Activated CD4-positive, alpha-beta memory T cell treated with anti-CD3 and anti-CD28 coated beads for 36 hours (primary cell): Measurements from ENCODE around the gene DENND2A. TPM values are rescaled to one million over a fixed set of nuclear protein-coding genes. Genes with fewer than 3 reads are reported as not detected.
"Not testable (repeated sequence)": the region's sequence is repeated elsewhere in the genome, so short reads cannot be mapped to it uniquely, and the experiment has no call there.

Experiments
- CTCF ChIA-PET: fragments of 350-600 bp; sonication (Branson Sonifier 250); formaldehyde crosslinking; loops from one replicate; lab custom pipeline; 2021; ENCODE audit warnings: antibody characterized with exemption, inconsistent platforms; lab: Charles Lee
- POLR2A ChIA-PET: fragments of 350-600 bp; sonication (Branson Sonifier 250); formaldehyde crosslinking; loops from one replicate; lab custom pipeline; 2021; ENCODE audit warnings: antibody characterized with exemption; lab: Charles Lee
- DNase-seq: peaks from one replicate; pipeline ENCODE4 v3.0.0-alpha.2; 2020
- H3K27ac Mint-ChIP-seq: one replicate; pipeline ENCODE4 v1.8.0; 2021; ENCODE audit warnings: mixed read lengths
- H3K27me3 Mint-ChIP-seq: one replicate; pipeline ENCODE4 v1.8.0; 2021; ENCODE audit warnings: mixed read lengths
- H3K36me3 Mint-ChIP-seq: one replicate; pipeline ENCODE4 v1.8.0; 2021; ENCODE audit warnings: mixed read lengths
- H3K4me1 Mint-ChIP-seq: one replicate; pipeline ENCODE4 v1.8.0; 2021; ENCODE audit warnings: low read depth, mixed read lengths
- H3K4me3 Mint-ChIP-seq: one replicate; pipeline ENCODE4 v1.8.0; 2021; ENCODE audit warnings: mild to moderate bottlenecking, mixed read lengths
- H3K9me3 Mint-ChIP-seq: one replicate; pipeline ENCODE4 v1.8.0; 2021; ENCODE audit warnings: mixed read lengths
- intact Hi-C: fragments of 100-400 bp; cut with micrococcal nuclease; formaldehyde crosslinking; loops from one replicate; pipeline ENCODE4 v1.15.1; 2023
- total RNA-seq, 2 experiments: library from RNA; stranded (reverse); gene quantifications; one replicate each; pipeline ENCODE4 v1.2.3, GENCODE V29; 2021

DENND2A gene
- total RNA-seq, 2 experiments from 2014 or later, result not detected

DNA sequence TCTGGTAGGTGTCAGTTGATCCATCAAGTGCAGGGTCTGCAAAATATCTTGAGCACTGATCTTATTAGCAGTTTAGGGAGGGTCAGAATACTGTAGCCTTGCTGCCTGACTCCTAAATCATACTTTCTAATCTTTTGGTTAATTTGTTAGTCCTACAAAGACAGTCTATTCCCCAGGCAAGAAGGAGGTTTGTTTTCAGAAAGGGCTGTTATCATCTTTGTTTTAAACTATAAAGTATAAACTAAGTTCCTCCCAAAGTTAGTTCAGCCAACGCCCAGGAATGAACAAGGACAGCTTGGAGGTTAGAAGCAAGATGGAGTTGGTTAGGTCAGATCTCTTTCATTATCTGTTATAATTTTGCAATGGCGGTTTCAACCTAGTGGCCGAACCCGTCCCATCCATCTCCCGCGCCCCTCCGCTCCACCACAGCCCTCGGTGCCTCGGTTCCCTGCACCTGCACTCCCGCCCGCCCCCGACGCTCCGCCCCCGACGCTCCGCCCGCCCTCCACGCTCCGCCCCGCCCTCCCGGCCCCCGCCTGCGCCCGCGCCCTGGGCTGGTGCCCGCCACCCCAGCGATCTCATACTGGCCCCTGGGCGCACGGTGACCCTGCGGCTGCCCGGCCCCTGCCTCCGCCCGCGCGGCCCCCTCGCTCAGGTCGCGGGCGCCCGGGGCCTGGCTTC, 31.9 kb upstream of the DENND2A start, which contains the start of gene ADCK2:
TSS of gene ADCK2 (plus strand) at position 564 of the 681 bp plus-strand sequence. CDS start 386 bp downstream, outside the sequence.
- H3K27ac Mint-ChIP-seq, result peak within 1 kb of the TSS; percentile 71
- H3K4me3 Mint-ChIP-seq, result peak within 1 kb of the TSS; percentile 82
- peaks cover 33% of the 10 kb centered on the region for H3K4me1 Mint-ChIP-seq
- H3K9me3 Mint-ChIP-seq, result no peaks in the 10 kb centered on the region
- ChIA-PET CTCF (interaction anchor here (1.0 to 1.3 kb wide), 2 partner anchors 19 to 24 kb away, joined by 3 read pairs; partner anchors contain the start of gene NDUFB2), POLR2A (interaction anchor here (1.3 to 1.6 kb wide), 2 partner anchors 16 to 195 kb away, joined by 3 to 7 read pairs; no protein-coding TSS in a partner anchor)
- H3K27me3 Mint-ChIP-seq, result no peaks in the 10 kb centered on the region
- DNase-seq, result peak; percentile 77
- intact Hi-C loops, result loop anchor here (1.0 kb wide), 3 partner anchors 16 to 342 kb away; partner anchors contain the start of genes MRPS33 and NDUFB2
- peaks cover 11% of the 10 kb centered on the region for H3K36me3 Mint-ChIP-seq

DNA sequence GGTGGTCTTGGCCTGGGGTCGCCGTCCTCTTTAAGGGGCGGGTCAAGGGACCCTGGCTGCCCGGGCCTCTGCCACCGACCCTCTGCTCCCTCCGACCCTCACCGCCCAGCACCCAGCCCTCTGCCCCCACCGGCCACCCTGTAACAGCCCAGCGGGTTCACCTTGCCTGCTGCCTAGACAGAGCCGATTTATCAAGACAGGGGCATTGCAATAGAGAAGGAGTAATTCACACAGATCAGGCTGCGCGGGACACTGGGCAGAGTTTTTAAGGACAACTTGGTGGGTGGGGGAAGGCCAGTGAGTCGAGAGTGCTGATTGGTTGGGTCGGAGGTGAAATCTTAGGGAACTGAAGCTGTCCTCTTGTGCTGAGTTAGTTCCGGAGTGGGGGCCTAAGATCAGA, 31.4 kb upstream of the DENND2A start:
- H3K4me3 Mint-ChIP-seq, result peak overlapping the region; percentile 71
- H3K27ac Mint-ChIP-seq, result peak overlapping the region; percentile 71
- ChIA-PET CTCF (no interaction called here), POLR2A (no interaction called here)
- no peaks in the 10 kb centered on the region for H3K9me3 Mint-ChIP-seq
- peaks cover 9% of the 10 kb centered on the region for H3K36me3 Mint-ChIP-seq
- peaks cover 33% of the 10 kb centered on the region for H3K4me1 Mint-ChIP-seq
- intact Hi-C loops, result loop anchor here (1.0 kb wide), 1 partner anchor 16 kb away; no protein-coding TSS in a partner anchor
- no peaks in the 10 kb centered on the region for H3K27me3 Mint-ChIP-seq
- DNase-seq, result no peak

DNA sequence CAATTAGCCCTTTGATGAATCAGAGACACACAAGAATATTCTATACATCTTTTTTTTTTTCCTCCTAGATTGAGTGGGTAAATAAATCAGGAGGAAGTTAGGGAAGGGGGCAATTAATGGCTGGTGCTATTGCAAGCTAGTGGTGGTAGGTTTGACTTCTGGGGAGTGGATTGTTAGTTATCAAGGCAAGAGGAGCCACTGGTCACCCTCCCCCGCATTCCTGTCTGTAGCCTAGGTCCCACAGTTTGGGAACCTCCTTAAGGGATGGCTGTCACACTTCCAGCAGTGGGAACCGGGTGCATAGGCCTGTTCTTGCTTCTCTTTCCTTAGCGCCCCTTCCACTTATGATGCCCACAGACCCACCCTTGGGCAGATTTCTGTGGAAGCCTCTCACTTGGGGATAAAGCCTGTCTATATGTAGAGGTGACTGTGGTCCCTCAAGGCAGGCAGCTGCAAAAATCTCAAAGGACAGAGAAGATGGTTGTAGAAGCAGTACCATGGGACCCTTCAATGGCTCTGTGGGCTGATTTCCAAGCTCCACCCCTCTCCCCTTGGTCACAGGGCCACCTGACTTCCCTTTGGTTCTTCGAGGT, 29.8 kb upstream of the DENND2A start:
- Mint-ChIP-seq H3K4me1 (peaks cover 27% of the 10 kb centered on the region), H3K9me3 (no peaks in the 10 kb centered on the region), H3K27ac (no peak overlapping the region), H3K36me3 (peaks cover 6% of the 10 kb centered on the region), H3K27me3 (no peaks in the 10 kb centered on the region), H3K4me3 (no peak overlapping the region)
- ChIA-PET POLR2A (no interaction called here), CTCF (no interaction called here)
- DNase-seq, result no peak
- intact Hi-C loops, result no loop called here

DNA sequence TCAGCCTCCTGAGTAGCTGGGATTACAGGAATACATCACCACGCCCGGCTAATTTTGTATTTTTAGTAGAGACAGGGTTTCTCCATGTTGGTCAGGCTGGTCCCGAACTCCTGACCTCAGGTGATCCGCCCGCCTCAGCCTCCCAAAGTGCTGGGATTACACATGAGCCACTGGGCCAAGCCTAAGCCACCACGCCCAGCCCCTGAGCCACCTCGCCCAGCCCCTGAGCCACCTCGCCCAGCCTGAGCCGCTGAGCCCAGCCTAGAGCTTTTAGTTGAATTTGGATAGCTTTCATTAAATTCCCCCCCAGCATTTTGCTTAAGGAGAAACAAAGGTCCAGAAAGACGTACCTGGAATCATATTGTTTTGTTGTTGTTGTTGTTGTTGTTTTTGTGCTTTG, 29.2 kb upstream of the DENND2A start:
- H3K4me1 Mint-ChIP-seq, result peaks cover 21% of the 10 kb centered on the region
- DNase-seq, H3K4me3 Mint-ChIP-seq, H3K36me3 Mint-ChIP-seq, intact Hi-C loops, H3K27me3 Mint-ChIP-seq, POLR2A ChIA-PET, H3K9me3 Mint-ChIP-seq, H3K27ac Mint-ChIP-seq: not testable (repeated sequence)
- CTCF ChIA-PET, result interaction anchor here (1.4 kb wide), 1 partner anchor 17 kb away, joined by 3 read pairs; no protein-coding TSS in a partner anchor

DNA sequence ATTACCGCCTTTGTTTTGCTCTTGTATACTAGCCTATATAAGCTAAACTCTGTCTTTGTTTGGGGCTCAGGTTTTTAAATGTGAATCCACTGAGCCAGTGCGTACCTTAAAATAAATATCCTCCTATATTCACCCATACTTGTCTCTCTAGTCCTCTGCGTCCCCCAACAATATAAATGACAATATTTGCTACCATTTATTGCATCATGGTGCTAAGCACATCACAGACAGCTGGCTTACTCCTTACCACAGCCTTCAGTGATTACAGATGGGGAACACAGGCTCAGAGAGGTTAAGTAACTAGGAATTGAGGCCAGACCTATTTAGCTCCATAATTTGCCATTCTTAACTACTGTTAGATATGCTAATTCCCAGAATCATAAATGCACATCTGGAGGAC, 28.7 kb upstream of the DENND2A start:
- ChIA-PET CTCF (interaction anchor here (1.4 to 1.6 kb wide), 2 partner anchors 16 to 152 kb away, joined by 3 to 4 read pairs; no protein-coding TSS in a partner anchor), POLR2A (no interaction called here)
- Mint-ChIP-seq H3K27me3 (no peaks in the 10 kb centered on the region), H3K9me3 (no peaks in the 10 kb centered on the region), H3K27ac (no peak overlapping the region), H3K36me3 (no peaks in the 10 kb centered on the region), H3K4me3 (no peak overlapping the region), H3K4me1 (peaks cover 16% of the 10 kb centered on the region)
- no peak for DNase-seq
- intact Hi-C loops, result no loop called here

DNA sequence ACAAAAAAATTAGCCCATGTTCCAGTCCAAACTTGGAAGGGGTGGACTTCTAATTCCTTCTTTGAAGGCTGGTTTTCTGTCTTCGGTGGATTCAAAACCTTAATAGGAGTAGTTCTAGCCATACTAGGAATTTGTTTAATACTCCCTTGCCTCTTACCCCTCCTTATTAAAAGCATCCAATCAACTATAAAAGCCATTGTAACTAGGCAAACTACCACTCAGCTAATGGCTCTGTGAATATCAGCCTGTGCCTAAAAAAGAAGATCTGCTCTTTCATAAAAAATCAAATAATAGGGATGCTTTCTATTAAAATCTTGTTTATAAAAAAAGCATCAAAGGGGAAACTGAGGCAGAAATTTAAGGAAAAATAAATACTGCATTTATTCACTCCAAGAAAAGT, 28.0 kb upstream of the DENND2A start:
- POLR2A ChIA-PET, result interaction anchor here (0.6 kb wide), 1 partner anchor 304 kb away, joined by 3 read pairs; no protein-coding TSS in a partner anchor
- H3K4me3 Mint-ChIP-seq, result no peak overlapping the region
- H3K4me1 Mint-ChIP-seq, result peaks cover 9% of the 10 kb centered on the region
- CTCF ChIA-PET, result interaction anchor here (1.4 to 1.6 kb wide), 2 partner anchors 15 to 151 kb away, joined by 3 to 4 read pairs; no protein-coding TSS in a partner anchor
- no peaks in the 10 kb centered on the region for H3K36me3 Mint-ChIP-seq
- H3K27me3 Mint-ChIP-seq, result no peaks in the 10 kb centered on the region
- H3K27ac Mint-ChIP-seq, result no peak overlapping the region
- H3K9me3 Mint-ChIP-seq, result no peaks in the 10 kb centered on the region
- no peak for DNase-seq
- intact Hi-C loops, result no loop called here

DNA sequence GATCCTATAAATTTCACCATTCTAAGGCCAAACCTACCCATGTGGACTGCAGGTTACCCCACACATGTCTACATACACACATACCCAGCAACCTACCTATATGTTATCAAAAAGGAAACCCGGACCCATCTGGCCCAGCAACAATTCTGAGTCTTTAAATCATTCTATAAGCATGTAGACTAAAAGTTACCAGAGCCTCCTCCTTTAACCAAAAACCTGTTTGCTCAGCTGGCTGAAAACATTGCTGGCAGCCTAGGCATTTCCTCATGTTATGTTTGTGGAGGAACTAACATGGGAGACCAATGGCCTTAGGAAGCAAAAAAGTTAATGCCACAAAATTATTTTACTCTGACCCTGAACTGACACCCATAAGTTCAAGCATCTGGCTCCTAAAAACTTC, 26.9 kb upstream of the DENND2A start:
- Mint-ChIP-seq H3K4me3 (no peak overlapping the region), H3K27ac (no peak overlapping the region), H3K36me3 (no peaks in the 10 kb centered on the region), H3K27me3 (no peaks in the 10 kb centered on the region), H3K9me3 (no peaks in the 10 kb centered on the region), H3K4me1 (peaks cover 6% of the 10 kb centered on the region)
- intact Hi-C loops, result no loop called here
- CTCF ChIA-PET, result interaction anchor here (0.8 to 1.6 kb wide), 2 partner anchors 14 to 150 kb away, joined by 3 to 4 read pairs; no protein-coding TSS in a partner anchor
- DNase-seq, result no peak
- POLR2A ChIA-PET, result no interaction called here

DNA sequence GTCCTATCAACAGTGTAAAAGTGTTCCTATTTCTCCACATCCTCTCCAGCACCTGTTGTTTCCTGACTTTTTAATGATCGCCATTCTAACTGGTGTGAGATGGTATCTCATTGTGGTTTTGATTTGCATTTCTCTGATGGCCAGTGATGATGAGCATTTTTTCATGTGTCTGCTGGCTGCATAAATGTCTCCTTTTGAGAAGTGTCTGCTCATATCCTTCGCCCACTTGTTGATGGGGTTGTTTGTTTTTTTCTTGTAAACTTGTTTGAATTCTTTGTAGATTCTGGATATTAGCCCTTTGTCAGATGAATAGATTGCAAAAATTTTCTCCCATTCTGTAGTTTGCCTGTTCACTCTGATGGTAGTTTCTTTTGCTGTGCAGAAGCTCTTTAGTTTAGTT, 22.3 kb upstream of the DENND2A start:
- H3K9me3 Mint-ChIP-seq, H3K27me3 Mint-ChIP-seq, CTCF ChIA-PET, H3K27ac Mint-ChIP-seq, H3K4me3 Mint-ChIP-seq, POLR2A ChIA-PET, H3K36me3 Mint-ChIP-seq, DNase-seq, intact Hi-C loops, H3K4me1 Mint-ChIP-seq: not testable (repeated sequence)

DNA sequence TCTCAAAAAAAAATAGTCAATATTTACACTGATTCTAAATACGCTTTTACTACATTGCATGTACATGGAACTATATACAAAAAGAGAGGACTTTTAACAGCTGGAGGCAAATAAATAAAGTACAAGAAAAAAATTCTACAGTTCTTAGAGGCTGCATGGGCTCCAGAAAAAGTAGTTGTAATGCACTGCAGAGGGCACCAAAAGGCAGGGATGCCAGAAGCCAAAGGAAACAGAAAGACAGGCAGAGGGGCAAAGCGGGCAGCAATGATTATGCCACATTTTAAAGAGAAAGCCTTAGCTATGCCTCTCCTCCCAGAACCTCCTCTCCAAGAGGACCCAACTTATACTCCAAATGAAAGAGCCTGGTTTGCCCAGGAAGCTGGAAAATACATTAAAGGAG, 20.5 kb upstream of the DENND2A start:
- intact Hi-C loops, result no loop called here
- DNase-seq, result no peak
- CTCF ChIA-PET, result interaction anchor here (0.7 to 1.0 kb wide), 2 partner anchors 8 to 143 kb away, joined by 3 read pairs; no protein-coding TSS in a partner anchor
- H3K4me3 Mint-ChIP-seq, result no peak overlapping the region
- no peaks in the 10 kb centered on the region for H3K36me3 Mint-ChIP-seq
- H3K9me3 Mint-ChIP-seq, result no peaks in the 10 kb centered on the region
- peaks cover 2% of the 10 kb centered on the region for H3K27me3 Mint-ChIP-seq
- POLR2A ChIA-PET, result no interaction called here
- no peak overlapping the region for H3K27ac Mint-ChIP-seq
- peaks cover 10% of the 10 kb centered on the region for H3K4me1 Mint-ChIP-seq

DNA sequence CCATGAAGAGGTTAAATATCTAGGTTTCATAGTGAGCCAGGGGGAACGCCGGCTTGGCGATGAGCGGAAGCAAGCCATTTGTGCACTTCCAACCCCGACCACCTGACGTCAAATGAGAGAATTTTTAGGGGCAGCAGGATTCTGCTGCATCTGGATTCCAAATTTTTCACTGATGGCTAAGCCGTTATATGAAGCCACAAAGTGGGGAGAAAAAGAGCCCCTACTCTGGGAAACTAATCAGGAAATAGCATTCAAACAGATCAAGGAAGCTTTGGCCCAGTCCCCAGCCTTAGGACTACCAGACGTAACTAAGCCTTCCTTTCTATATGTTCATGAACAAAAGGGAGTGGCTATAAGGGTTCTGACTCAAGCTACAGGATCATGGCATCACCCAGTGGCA, 19.2 kb upstream of the DENND2A start:
- H3K36me3 Mint-ChIP-seq, result no peaks in the 10 kb centered on the region
- intact Hi-C loops, result no loop called here
- H3K27me3 Mint-ChIP-seq, result peaks cover 2% of the 10 kb centered on the region
- CTCF ChIA-PET, result interaction anchor here (1.2 kb wide), 1 partner anchor 140 kb away, joined by 3 read pairs; no protein-coding TSS in a partner anchor
- H3K27ac Mint-ChIP-seq, result no peak overlapping the region
- no peaks in the 10 kb centered on the region for H3K9me3 Mint-ChIP-seq
- H3K4me3 Mint-ChIP-seq, result no peak overlapping the region
- DNase-seq, result no peak
- H3K4me1 Mint-ChIP-seq, result peaks cover 15% of the 10 kb centered on the region
- POLR2A ChIA-PET, result no interaction called here

DNA sequence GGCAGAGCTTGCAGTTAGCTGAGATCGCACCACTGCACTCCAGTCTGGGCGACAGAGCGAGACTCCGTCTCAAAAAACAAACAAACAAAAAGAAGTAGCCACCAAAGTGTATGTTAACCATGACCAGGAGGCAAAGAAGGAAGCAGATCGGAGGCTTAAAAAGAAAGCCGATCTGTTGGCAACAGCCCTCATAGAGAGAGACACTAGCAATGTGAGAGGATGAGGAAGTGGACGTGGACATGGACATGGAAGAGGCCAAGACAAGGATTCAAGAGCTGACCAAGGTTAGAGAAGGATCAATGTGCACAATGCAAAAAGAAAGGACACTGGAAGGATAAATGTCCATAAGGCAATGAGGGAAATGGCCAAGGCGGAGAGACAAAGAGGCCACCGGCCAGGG, 17.3 kb upstream of the DENND2A start:
- POLR2A ChIA-PET, result no interaction called here
- no peaks in the 10 kb centered on the region for H3K36me3 Mint-ChIP-seq
- intact Hi-C loops, result no loop called here
- H3K9me3 Mint-ChIP-seq, result no peaks in the 10 kb centered on the region
- H3K27ac Mint-ChIP-seq, result no peak overlapping the region
- peaks cover 4% of the 10 kb centered on the region for H3K27me3 Mint-ChIP-seq
- no peak for DNase-seq
- peaks cover 17% of the 10 kb centered on the region for H3K4me1 Mint-ChIP-seq
- H3K4me3 Mint-ChIP-seq, result no peak overlapping the region
- CTCF ChIA-PET, result no interaction called here
